SK-N-DZ (cell line): ENCODE data around the gene OR6C76.

Experiments
- DNase-seq: peaks from one replicate; pipeline ENCODE4 v3.0.0-alpha.2; 2015; ENCODE audit warnings: low spot score

The OR6C76 gene

GRCh38 chr12:55469291-55469690 lies 43.2 kb downstream of the OR6C76 start:
- DNase-seq, result no peak

GRCh38 chr12:55470088-55470829 lies 44.2 kb downstream of the OR6C76 start, which contains the start of gene OR6C70:
TSS of gene OR6C70 (minus strand) at chr12:55470138. CDS start at chr12:55470138, 0 bp downstream.
- no peak for DNase-seq

DNA sequence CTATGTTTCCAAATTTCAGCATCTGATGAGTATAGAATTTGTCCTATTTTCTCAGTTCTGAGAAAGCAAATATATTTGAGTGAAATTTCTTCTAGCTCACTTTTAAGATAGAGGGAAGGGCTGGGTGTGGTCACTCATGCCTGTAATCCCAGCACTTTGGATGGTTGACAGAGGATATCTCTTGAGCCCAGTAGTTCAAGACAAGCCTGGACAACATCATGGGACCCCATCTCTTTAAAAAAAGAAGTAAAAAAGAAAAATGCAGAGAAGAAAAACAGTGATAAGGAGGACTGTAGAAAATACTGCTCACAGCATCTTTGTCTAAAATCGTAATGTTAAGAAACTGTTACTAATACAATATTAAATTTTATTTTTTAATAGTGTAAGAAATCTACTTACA lies 46.2 kb downstream of the OR6C76 start:
- no peak for DNase-seq
